HepG2 (cell line): ENCODE data around the gene FAIM. TPM values are rescaled to one million over a fixed set of nuclear protein-coding genes. Genes with fewer than 3 reads are reported as not detected.
A peak's percentile ranks its signal among the peaks of the same experiment; 100 is the strongest.

Experiments
- BORCS8-MEF2B ChIP-seq: sonication (generic); formaldehyde crosslinking; IDR thresholded peaks from 2 replicates; pipeline ENCODE4 v1.8.0; 2022; ENCODE audit warnings: mild to moderate bottlenecking, missing genetic modification reagents
- DRAP1 ChIP-seq: IDR thresholded peaks from 2 replicates; pipeline ENCODE4 v1.6.1; 2016; ENCODE audit warnings: missing genetic modification reagents, missing compliant biosample characterization
- FLYWCH1 ChIP-seq: sonication (generic); formaldehyde crosslinking; IDR thresholded peaks from 2 replicates; pipeline ENCODE4 v1.8.1; 2023; ENCODE audit warnings: mild to moderate bottlenecking, missing genetic modification reagents
- FOXA3 ChIP-seq: IDR thresholded peaks from 2 replicates; pipeline ENCODE4 v1.6.1; 2016; ENCODE audit warnings: missing genetic modification reagents, missing compliant biosample characterization
- HOXA3 ChIP-seq: sonication (generic); formaldehyde crosslinking; IDR thresholded peaks from 2 replicates; pipeline ENCODE4 v1.5.0; 2020; ENCODE audit warnings: missing genetic modification reagents
- LBX2 ChIP-seq: sonication (generic); formaldehyde crosslinking; IDR thresholded peaks from 2 replicates; pipeline ENCODE4 v1.5.0; 2020; ENCODE audit warnings: missing genetic modification reagents, mild to moderate bottlenecking, borderline replicate concordance
- NAIF1 ChIP-seq: sonication (generic); formaldehyde crosslinking; IDR thresholded peaks from 2 replicates; pipeline ENCODE4 v1.5.0; 2020; ENCODE audit warnings: mild to moderate bottlenecking, missing genetic modification reagents, borderline replicate concordance
- NONO ChIP-seq, 2 experiments: fragments of 450-650 bp in 1 of 2; sonication (generic) in 1 of 2; formaldehyde crosslinking in 1 of 2; IDR thresholded peaks in 1 of 2; conservative IDR thresholded peaks in 1 of 2; 2 replicates each; pipeline versions ENCODE4 v1.6.1 to v1.8.0; 2017 to 2022; ENCODE audit warnings: mild to moderate bottlenecking in 1 of 2, missing genetic modification reagents in 1 of 2, moderate library complexity in 1 of 2
- NR2F6 ChIP-seq, 2 experiments: IDR thresholded peaks; 2 replicates each; pipeline ENCODE4 v1.6.1; 2016; ENCODE audit warnings: antibody characterized with exemption in 1 of 2, mild to moderate bottlenecking in 1 of 2
- PAWR ChIP-seq: sonication (generic); formaldehyde crosslinking; IDR thresholded peaks from 2 replicates; pipeline ENCODE4 v1.4.0; 2020; ENCODE audit warnings: missing genetic modification reagents, mild to moderate bottlenecking, borderline replicate concordance
- RFXANK ChIP-seq: IDR thresholded peaks from 2 replicates; pipeline ENCODE4 v1.6.1; 2016
- SRSF9 ChIP-seq: fragments of 200-400 bp; formaldehyde crosslinking; IDR thresholded peaks from 2 replicates; pipeline ENCODE4 v1.6.1; 2018; ENCODE audit warnings: borderline replicate concordance, mild to moderate bottlenecking, low read depth, low read length; ENCODE audit not compliant: insufficient read depth, poor library complexity, severe bottlenecking
- THYN1 ChIP-seq: sonication (generic); formaldehyde crosslinking; IDR thresholded peaks from 2 replicates; pipeline ENCODE4 v1.8.1; 2023; ENCODE audit warnings: low read depth, mild to moderate bottlenecking, moderate library complexity, missing genetic modification reagents, borderline replicate concordance
- ZBTB10 ChIP-seq: sonication (generic); formaldehyde crosslinking; IDR thresholded peaks from 2 replicates; pipeline ENCODE4 v1.4.0; 2020; ENCODE audit warnings: missing genetic modification reagents, borderline replicate concordance
- ZBTB2 ChIP-seq: sonication (generic); formaldehyde crosslinking; IDR thresholded peaks from 2 replicates; pipeline ENCODE4 v1.8.0; 2022; ENCODE audit warnings: low read depth, missing genetic modification reagents
- ZNF251 ChIP-seq: sonication (generic); formaldehyde crosslinking; IDR thresholded peaks from 2 replicates; pipeline ENCODE4 v1.9.0; 2021; ENCODE audit warnings: mild to moderate bottlenecking, missing genetic modification reagents
- ZNF253 ChIP-seq: sonication (generic); formaldehyde crosslinking; IDR thresholded peaks from 2 replicates; pipeline ENCODE4 v1.8.0; 2022; ENCODE audit warnings: mild to moderate bottlenecking, missing genetic modification reagents, borderline replicate concordance
- ZNF383 ChIP-seq: sonication (generic); formaldehyde crosslinking; IDR thresholded peaks from 2 replicates; pipeline ENCODE4 v1.4.0; 2020; ENCODE audit warnings: missing genetic modification reagents, mild to moderate bottlenecking, borderline replicate concordance
- ZNF503 ChIP-seq: sonication (generic); formaldehyde crosslinking; IDR thresholded peaks from 2 replicates; pipeline ENCODE4 v1.4.0; 2020; ENCODE audit warnings: missing genetic modification reagents
- ZNF83 ChIP-seq: sonication (generic); formaldehyde crosslinking; IDR thresholded peaks from 2 replicates; pipeline ENCODE4 v1.4.0; 2020; ENCODE audit warnings: missing genetic modification reagents, mild to moderate bottlenecking, borderline replicate concordance
- ZSCAN31 ChIP-seq: sonication (generic); formaldehyde crosslinking; IDR thresholded peaks from 2 replicates; pipeline ENCODE4 v1.5.0; 2020; ENCODE audit warnings: low read depth, mild to moderate bottlenecking, missing genetic modification reagents
- polyA plus RNA-seq, 8 experiments: library from polyadenylated mRNA; depleted of rRNA in 3 of 8; stranded (reverse) in 7 of 8; unstranded in 1 of 8; fragments of >200 nt; fragmentation: Illumina TruSeq in 4 of 8; extraction: Trizol in 4 of 8; gene quantifications; 2 replicates each; pipeline versions ENCODE4 v1.2.1 to v1.2.3, GENCODE V29; 2011 to 2016; ENCODE audit warnings: low read depth in 4 of 8, missing spikeins in 1 of 8, mixed read lengths in 1 of 8; ENCODE audit not compliant: insufficient read depth in 1 of 8
- total RNA-seq, 5 experiments: library from RNA; depleted of rRNA; stranded (reverse); fragments of >200 nt; fragmentation: Illumina TruSeq; extraction: Trizol; gene quantifications; 2 replicates each; pipeline ENCODE4 v1.2.3, GENCODE V29; 2016; ENCODE audit warnings: low read depth in 1 of 5

FAIM gene
- total and polyA plus RNA-seq, 2 of the 13 experiments (the other 11 are each of a cell fraction or from before 2014, with no cell fraction given), result 4.3 to 25.8 TPM

- TF ChIP-seq ZNF503 (CRISPR knock-in tag), result no peak
- no peak for TF ChIP-seq PAWR (CRISPR knock-in tag)
- no peak; the same call in 1 of the 2 replicates for TF ChIP-seq ZNF383 (CRISPR knock-in tag)
- TF ChIP-seq DRAP1, result peak; percentile 45; the same call in 1 of the 2 replicates
- peak; percentile 96 for TF ChIP-seq ZNF253 (CRISPR knock-in tag)
- TF ChIP-seq ZBTB10 (CRISPR knock-in tag), result no peak; the same call in 1 of the 2 replicates
- no peak for TF ChIP-seq ZNF83 (CRISPR knock-in tag)
- no peak for TF ChIP-seq RFXANK (CRISPR knock-in tag)
- TF ChIP-seq THYN1, result no peak
- TF ChIP-seq ZNF251 (CRISPR knock-in tag), result no peak
- peak; percentile 32 for TF ChIP-seq FOXA3
- peak; percentile 72 for TF ChIP-seq ZSCAN31 (CRISPR knock-in tag)
- TF ChIP-seq NR2F6 (IDR thresholded peaks at IDR 0.05), result no peak
- peak; percentile 6; the same call in 1 of the 2 replicates for TF ChIP-seq NR2F6 (CRISPR knock-in tag; IDR thresholded peaks at IDR 0.05)
- TF ChIP-seq NAIF1 (CRISPR knock-in tag), result peak; percentile 43; the same call in 1 of the 2 replicates
- peak; percentile 55; the same call in 1 of the 2 replicates for TF ChIP-seq HOXA3 (CRISPR knock-in tag)
- no peak for TF ChIP-seq SRSF9
- TF ChIP-seq BORCS8-MEF2B (CRISPR knock-in tag), result peak; percentile 55; the same call in 1 of the 2 replicates
- no peak for TF ChIP-seq NONO (IDR thresholded peaks at IDR 0.05)
- TF ChIP-seq NONO (CRISPR knock-in tag; conservative IDR thresholded peaks at IDR 0.05), result peak; percentile 89
- no peak for TF ChIP-seq FLYWCH1 (CRISPR knock-in tag)
- TF ChIP-seq LBX2, result no peak
- no peak for TF ChIP-seq ZBTB2 (CRISPR knock-in tag)
These were observed at the start of gene FAIM (continued) for GRCh38 chr3:138608322-138609135.
